GM23338 (cell line): Measurements from ENCODE around the gene PRKAA1.

ENCODE experiments used
- CREB1 ChIP-seq: fragments of 250-450 bp; sonication (Bioruptor Pico); IDR thresholded peaks from 2 replicates; pipeline ENCODE4 v1.5.0; 2020; ENCODE audit warnings: low read depth, mild to moderate bottlenecking, moderate library complexity
- CTCF ChIP-seq, 2 experiments: fragments of 200-600 bp in 1 of 2; sonication (generic) in 1 of 2; conservative IDR thresholded peaks; 2 replicates each; pipeline versions ENCODE4 v1.5.1 to v1.6.1; 2016 to 2017; ENCODE audit warnings: antibody characterized with exemption in 2 of 2, low read depth in 2 of 2, mild to moderate bottlenecking in 2 of 2, moderate library complexity in 1 of 2
- EZH2 ChIP-seq: fragments of 200-600 bp; sonication (generic); IDR thresholded peaks from one replicate; pipeline ENCODE4 v1.8.0; 2017; ENCODE audit warnings: antibody characterized with exemption, mild to moderate bottlenecking, low read depth; ENCODE audit not compliant: unreplicated experiment
- EZH2phosphoT487 ChIP-seq: fragments of 200-600 bp; sonication (generic); IDR thresholded peaks from one replicate; pipeline ENCODE4 v1.8.1; 2018; ENCODE audit warnings: antibody characterized with exemption; ENCODE audit not compliant: unreplicated experiment
- JUNB ChIP-seq: IDR thresholded peaks from one replicate; pipeline ENCODE4 v1.6.1; 2016; ENCODE audit warnings: antibody characterized with exemption; ENCODE audit not compliant: unreplicated experiment
- NANOG ChIP-seq: IDR thresholded peaks from 2 replicates; pipeline ENCODE4 v1.6.1; 2016; ENCODE audit warnings: antibody characterized with exemption, borderline replicate concordance
- POLR2AphosphoS5 ChIP-seq: IDR thresholded peaks from 2 replicates; pipeline ENCODE4 v1.6.1; 2016; ENCODE audit warnings: antibody characterized with exemption, low read depth
- ZNF462 ChIP-seq: fragments of 250-450 bp; sonication (Bioruptor Pico); IDR thresholded peaks from 2 replicates; pipeline ENCODE4 v1.5.0; 2020; ENCODE audit warnings: mild to moderate bottlenecking, moderate library complexity
- TF ChIP-seq, protein P1 (sequence below): IDR thresholded peaks from one replicate; pipeline ENCODE4 v1.6.1; 2018; ENCODE audit warnings: antibody characterized with exemption; ENCODE audit not compliant: unreplicated experiment

GRCh38 chr5:40813698-40814281, 15.6 kb upstream of the PRKAA1 start:
- no peak for TF ChIP-seq CTCF (conservative IDR thresholded peaks at IDR 0.05; ENCODE audit: low read depth in 2 of 2)
- no peak for TF ChIP-seq JUNB
- no peak for TF ChIP-seq EZH2
- TF ChIP-seq EZH2phosphoT487 = no peak
- no peak for TF ChIP-seq POLR2AphosphoS5
- no peak for TF ChIP-seq ZNF462
- TF ChIP-seq, protein P1, sequence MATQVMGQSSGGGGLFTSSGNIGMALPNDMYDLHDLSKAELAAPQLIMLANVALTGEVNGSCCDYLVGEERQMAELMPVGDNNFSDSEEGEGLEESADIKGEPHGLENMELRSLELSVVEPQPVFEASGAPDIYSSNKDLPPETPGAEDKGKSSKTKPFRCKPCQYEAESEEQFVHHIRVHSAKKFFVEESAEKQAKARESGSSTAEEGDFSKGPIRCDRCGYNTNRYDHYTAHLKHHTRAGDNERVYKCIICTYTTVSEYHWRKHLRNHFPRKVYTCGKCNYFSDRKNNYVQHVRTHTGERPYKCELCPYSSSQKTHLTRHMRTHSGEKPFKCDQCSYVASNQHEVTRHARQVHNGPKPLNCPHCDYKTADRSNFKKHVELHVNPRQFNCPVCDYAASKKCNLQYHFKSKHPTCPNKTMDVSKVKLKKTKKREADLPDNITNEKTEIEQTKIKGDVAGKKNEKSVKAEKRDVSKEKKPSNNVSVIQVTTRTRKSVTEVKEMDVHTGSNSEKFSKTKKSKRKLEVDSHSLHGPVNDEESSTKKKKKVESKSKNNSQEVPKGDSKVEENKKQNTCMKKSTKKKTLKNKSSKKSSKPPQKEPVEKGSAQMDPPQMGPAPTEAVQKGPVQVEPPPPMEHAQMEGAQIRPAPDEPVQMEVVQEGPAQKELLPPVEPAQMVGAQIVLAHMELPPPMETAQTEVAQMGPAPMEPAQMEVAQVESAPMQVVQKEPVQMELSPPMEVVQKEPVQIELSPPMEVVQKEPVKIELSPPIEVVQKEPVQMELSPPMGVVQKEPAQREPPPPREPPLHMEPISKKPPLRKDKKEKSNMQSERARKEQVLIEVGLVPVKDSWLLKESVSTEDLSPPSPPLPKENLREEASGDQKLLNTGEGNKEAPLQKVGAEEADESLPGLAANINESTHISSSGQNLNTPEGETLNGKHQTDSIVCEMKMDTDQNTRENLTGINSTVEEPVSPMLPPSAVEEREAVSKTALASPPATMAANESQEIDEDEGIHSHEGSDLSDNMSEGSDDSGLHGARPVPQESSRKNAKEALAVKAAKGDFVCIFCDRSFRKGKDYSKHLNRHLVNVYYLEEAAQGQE = no peak
- no peak for TF ChIP-seq NANOG
- TF ChIP-seq CREB1 (CRISPR knock-in tag) = no peak
